PC-9 (cell line): ENCODE results near the gene MACROD2. TPM values are rescaled to one million over a fixed set of nuclear protein-coding genes. Genes with fewer than 3 reads are reported as not detected.

Source experiments
- BruUV-seq: library from RNA; stranded (reverse); fragments of 400-500 nt; replicated peaks from 2 replicates; lab custom pipeline; 2021; lab: Mats Ljungman, UMichigan
- CTCF ChIA-PET: fragments of 300-600 bp; sonication (Branson Sonifier 250); formaldehyde crosslinking; loops from one replicate; lab custom pipeline; 2022; ENCODE audit warnings: antibody characterized with exemption; lab: Charles Lee
- POLR2A ChIA-PET: fragments of 300-600 bp; sonication (Branson Sonifier 250); formaldehyde crosslinking; loops from one replicate; lab custom pipeline; 2022; ENCODE audit warnings: antibody characterized with exemption; ENCODE audit not compliant: unreplicated experiment; lab: Charles Lee
- DNase-seq, 2 experiments: peaks; one replicate each; pipeline versions ENCODE4 v3.0.0 to v3.0.0-alpha.2; 2015 to 2022; ENCODE audit warnings: mixed read lengths in 1 of 2
- H2AFZ ChIP-seq: fragments of 200-600 bp; sonication (generic); 2 replicates; pipeline ENCODE4 v1.8.1; 2017; ENCODE audit warnings: antibody characterized with exemption
- H3F3A ChIP-seq: fragments of 200-600 bp; sonication (generic); 2 replicates; pipeline ENCODE4 v1.8.1; 2017; ENCODE audit warnings: antibody characterized with exemption, mild to moderate bottlenecking, low read depth; ENCODE audit not compliant: insufficient read depth
- H3K27ac ChIP-seq: fragments of 200-600 bp; sonication (generic); 2 replicates; pipeline ENCODE4 v1.6.1; 2016; ENCODE audit warnings: mixed run types
- H3K27me3 ChIP-seq: fragments of 200-600 bp; sonication (generic); 2 replicates; pipeline ENCODE4 v1.6.1; 2016; ENCODE audit warnings: low read depth, mixed run types; ENCODE audit not compliant: insufficient read depth
- H3K36me3 ChIP-seq: fragments of 200-600 bp; sonication (generic); 2 replicates; pipeline ENCODE4 v1.6.1; 2016; ENCODE audit warnings: low read depth, mixed run types
- H3K4me1 ChIP-seq: fragments of 200-600 bp; sonication (generic); replicated peaks from 2 replicates; pipeline ENCODE4 v1.6.1; 2016; ENCODE audit warnings: mixed run types; ENCODE audit not compliant: insufficient read depth
- H3K4me2 ChIP-seq: fragments of 200-600 bp; sonication (generic); 2 replicates; pipeline ENCODE4 v1.6.1; 2017; ENCODE audit warnings: mixed run types
- H3K4me3 ChIP-seq: fragments of 200-600 bp; sonication (generic); 2 replicates; pipeline ENCODE4 v1.6.1; 2016; ENCODE audit warnings: mixed run types
- H3K79me2 ChIP-seq: fragments of 200-600 bp; sonication (generic); 2 replicates; pipeline ENCODE4 v1.6.1; 2017; ENCODE audit warnings: low read depth, mixed run types
- H3K9me2 ChIP-seq: fragments of 200-600 bp; sonication (generic); 2 replicates; pipeline ENCODE4 v1.8.1; 2017; ENCODE audit warnings: mild to moderate bottlenecking; ENCODE audit not compliant: insufficient read depth
- H3K9me3 ChIP-seq: fragments of 200-600 bp; sonication (generic); 2 replicates; pipeline ENCODE4 v1.8.1; 2016; ENCODE audit warnings: low read depth; ENCODE audit not compliant: insufficient read depth
- H4K20me1 ChIP-seq: fragments of 200-600 bp; sonication (generic); 2 replicates; pipeline ENCODE4 v1.8.1; 2017; ENCODE audit not compliant: insufficient read depth
- CTCF ChIP-seq: fragments of 200-600 bp; sonication (generic); conservative IDR thresholded peaks from 2 replicates; pipeline ENCODE4 v1.6.1; 2017; ENCODE audit warnings: mixed run types, antibody characterized with exemption, mild to moderate bottlenecking, moderate library complexity
- EZH2 ChIP-seq: fragments of 200-600 bp; sonication (generic); IDR thresholded peaks from 2 replicates; pipeline ENCODE4 v1.8.0; 2017; ENCODE audit warnings: antibody characterized with exemption, low read depth
- intact Hi-C: fragments of 100-400 bp; cut with micrococcal nuclease; formaldehyde crosslinking; loops from one replicate; pipeline ENCODE4 v1.10.0; 2022; ENCODE audit not compliant: unreplicated experiment
- total RNA-seq: library from RNA; stranded (reverse); gene quantifications from 2 replicates; pipeline ENCODE4 v1.2.3, GENCODE V29; 2021

The MACROD2 gene
- total RNA-seq, 1 experiment from 2014 or later, result 11.4 TPM

GRCh38 chr20:15026759-15027158 is 1031.4 kb downstream of the MACROD2 start:
- Histone ChIP-seq H4K20me1 (no peaks in the 10 kb centered on the region), H3K9me2 (no peaks in the 10 kb centered on the region), H3K79me2 (no peaks in the 10 kb centered on the region), H3K4me2 (no peak overlapping the region), H3K9me3 (no peaks in the 10 kb centered on the region), H2AFZ (no peak overlapping the region), H3K4me1 (no peaks in the 10 kb centered on the region), H3K36me3 (no peaks in the 10 kb centered on the region), H3K27me3 (no peaks in the 10 kb centered on the region), H3F3A (no peaks in the 10 kb centered on the region), H3K27ac (no peak overlapping the region), H3K4me3 (no peak overlapping the region)
- DNase-seq, result no peak
- CTCF ChIA-PET, result no interaction called here
- no peak for TF ChIP-seq EZH2
- TF ChIP-seq CTCF, result no peak
- intact Hi-C loops, result no loop called here
- no TSS peak for BruUV-seq
- POLR2A ChIA-PET, result no interaction called here

- H4K20me1 ChIP-seq, result no peaks in the 10 kb centered on the region
- BruUV-seq, result no TSS peak
- H3K4me1 ChIP-seq, result no peaks in the 10 kb centered on the region
- POLR2A ChIA-PET, result no interaction called here
- no peak overlapping the region for H2AFZ ChIP-seq
- no peaks in the 10 kb centered on the region for H3K79me2 ChIP-seq
- H3K36me3 ChIP-seq, result no peaks in the 10 kb centered on the region
- no peaks in the 10 kb centered on the region for H3K9me3 ChIP-seq
- H3K27ac ChIP-seq, result no peak overlapping the region
- no peak overlapping the region for H3K4me3 ChIP-seq
- H3F3A ChIP-seq, result no peaks in the 10 kb centered on the region
- CTCF ChIA-PET, result no interaction called here
- no peak overlapping the region for H3K4me2 ChIP-seq
- H3K9me2 ChIP-seq, result no peaks in the 10 kb centered on the region
- TF ChIP-seq CTCF, result no peak
- no peak for TF ChIP-seq EZH2
- no peak for DNase-seq
- no peaks in the 10 kb centered on the region for H3K27me3 ChIP-seq
- intact Hi-C loops, result no loop called here
Measured at GRCh38 chr20:15030826-15031225, 1035.5 kb downstream of the MACROD2 start.

GRCh38 chr20:15031546-15032351 is 1036.4 kb downstream of the MACROD2 start:
- no peak overlapping the region for H3K4me2 ChIP-seq
- no peaks in the 10 kb centered on the region for H3K4me1 ChIP-seq
- H3K9me3 ChIP-seq, result no peaks in the 10 kb centered on the region
- CTCF ChIA-PET, result no interaction called here
- no peaks in the 10 kb centered on the region for H4K20me1 ChIP-seq
- H3K79me2 ChIP-seq, result no peaks in the 10 kb centered on the region
- no peak overlapping the region for H3K4me3 ChIP-seq
- no peaks in the 10 kb centered on the region for H3K36me3 ChIP-seq
- DNase-seq, result no peak
- no peak overlapping the region for H2AFZ ChIP-seq
- H3F3A ChIP-seq, result no peaks in the 10 kb centered on the region
- no TSS peak for BruUV-seq
- POLR2A ChIA-PET, result no interaction called here
- no peak for TF ChIP-seq EZH2
- TF ChIP-seq CTCF, result no peak
- H3K9me2 ChIP-seq, result no peaks in the 10 kb centered on the region
- no peak overlapping the region for H3K27ac ChIP-seq
- intact Hi-C loops, result no loop called here
- H3K27me3 ChIP-seq, result no peaks in the 10 kb centered on the region
